ENCODE data around the gene STAT5A. TPM values are rescaled to one million over a fixed set of nuclear protein-coding genes. Genes with fewer than 3 reads are reported as not detected.
"Not testable (repeated sequence)": the region's sequence is repeated elsewhere in the genome, so short reads cannot be mapped to it uniquely, and the experiment has no call there.

STAT5A gene
- total RNA-seq, 1 donor from 2014 or later: 45.5 TPM

DNA sequence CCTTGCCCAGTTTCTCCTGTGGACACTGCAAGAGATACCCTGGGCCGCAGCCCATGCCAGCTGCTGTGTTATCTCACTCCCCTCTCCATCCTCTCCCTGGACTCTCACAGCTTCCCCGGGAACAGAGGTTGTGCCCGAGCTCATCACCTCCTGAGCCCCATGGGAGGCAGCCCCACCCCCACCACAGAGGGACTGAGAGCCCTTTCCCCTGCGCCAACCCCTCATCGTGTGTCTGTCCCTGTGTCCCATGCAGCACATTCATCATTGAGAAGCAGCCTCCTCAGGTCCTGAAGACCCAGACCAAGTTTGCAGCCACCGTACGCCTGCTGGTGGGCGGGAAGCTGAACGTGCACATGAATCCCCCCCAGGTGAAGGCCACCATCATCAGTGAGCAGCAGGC, 12.7 kb downstream of the STAT5A start:
- no peaks in the 10 kb centered on the region for H3K9me3 Mint-ChIP-seq (ENCODE audit: unreplicated experiment)
- H3K4me3 Mint-ChIP-seq (ENCODE audit: unreplicated experiment): no peak overlapping the region
- no peak overlapping the region for H3K27ac Mint-ChIP-seq (ENCODE audit: unreplicated experiment)
- TF ChIP-seq, protein P1, sequence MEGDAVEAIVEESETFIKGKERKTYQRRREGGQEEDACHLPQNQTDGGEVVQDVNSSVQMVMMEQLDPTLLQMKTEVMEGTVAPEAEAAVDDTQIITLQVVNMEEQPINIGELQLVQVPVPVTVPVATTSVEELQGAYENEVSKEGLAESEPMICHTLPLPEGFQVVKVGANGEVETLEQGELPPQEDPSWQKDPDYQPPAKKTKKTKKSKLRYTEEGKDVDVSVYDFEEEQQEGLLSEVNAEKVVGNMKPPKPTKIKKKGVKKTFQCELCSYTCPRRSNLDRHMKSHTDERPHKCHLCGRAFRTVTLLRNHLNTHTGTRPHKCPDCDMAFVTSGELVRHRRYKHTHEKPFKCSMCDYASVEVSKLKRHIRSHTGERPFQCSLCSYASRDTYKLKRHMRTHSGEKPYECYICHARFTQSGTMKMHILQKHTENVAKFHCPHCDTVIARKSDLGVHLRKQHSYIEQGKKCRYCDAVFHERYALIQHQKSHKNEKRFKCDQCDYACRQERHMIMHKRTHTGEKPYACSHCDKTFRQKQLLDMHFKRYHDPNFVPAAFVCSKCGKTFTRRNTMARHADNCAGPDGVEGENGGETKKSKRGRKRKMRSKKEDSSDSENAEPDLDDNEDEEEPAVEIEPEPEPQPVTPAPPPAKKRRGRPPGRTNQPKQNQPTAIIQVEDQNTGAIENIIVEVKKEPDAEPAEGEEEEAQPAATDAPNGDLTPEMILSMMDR (IDR thresholded peaks at IDR 0.05): no peak
- peaks cover 44% of the 10 kb centered on the region for H3K36me3 Mint-ChIP-seq (ENCODE audit: unreplicated experiment)
- H3K4me1 Mint-ChIP-seq (ENCODE audit: unreplicated experiment): no peaks in the 10 kb centered on the region
- no peak for DNase-seq (ENCODE audit: extremely low spot score, unreplicated experiment)
- no peaks in the 10 kb centered on the region for H3K27me3 Mint-ChIP-seq (ENCODE audit: unreplicated experiment)

DNA sequence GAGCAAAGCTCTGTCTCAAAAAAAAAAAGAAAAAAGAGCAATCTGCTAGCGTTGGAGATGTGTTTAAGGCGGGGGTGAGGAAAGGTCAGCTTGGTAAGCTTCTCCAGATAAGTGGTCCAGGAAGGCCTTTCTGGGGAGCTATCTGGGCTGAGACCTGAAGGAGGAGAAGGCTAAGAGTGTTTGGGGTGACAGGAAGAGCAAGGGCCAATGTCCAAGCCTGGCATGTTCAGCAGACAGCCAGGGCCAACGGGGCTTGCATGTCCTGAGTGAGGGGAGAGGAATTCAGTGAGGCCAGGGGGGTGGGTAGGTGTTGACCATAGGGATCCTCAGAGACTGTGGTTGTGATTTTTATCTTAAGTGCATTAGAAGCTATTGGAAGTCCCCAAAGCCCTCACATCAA, 15.4 kb downstream of the STAT5A start:
- no peak for DNase-seq (ENCODE audit: extremely low spot score, unreplicated experiment)

DNA sequence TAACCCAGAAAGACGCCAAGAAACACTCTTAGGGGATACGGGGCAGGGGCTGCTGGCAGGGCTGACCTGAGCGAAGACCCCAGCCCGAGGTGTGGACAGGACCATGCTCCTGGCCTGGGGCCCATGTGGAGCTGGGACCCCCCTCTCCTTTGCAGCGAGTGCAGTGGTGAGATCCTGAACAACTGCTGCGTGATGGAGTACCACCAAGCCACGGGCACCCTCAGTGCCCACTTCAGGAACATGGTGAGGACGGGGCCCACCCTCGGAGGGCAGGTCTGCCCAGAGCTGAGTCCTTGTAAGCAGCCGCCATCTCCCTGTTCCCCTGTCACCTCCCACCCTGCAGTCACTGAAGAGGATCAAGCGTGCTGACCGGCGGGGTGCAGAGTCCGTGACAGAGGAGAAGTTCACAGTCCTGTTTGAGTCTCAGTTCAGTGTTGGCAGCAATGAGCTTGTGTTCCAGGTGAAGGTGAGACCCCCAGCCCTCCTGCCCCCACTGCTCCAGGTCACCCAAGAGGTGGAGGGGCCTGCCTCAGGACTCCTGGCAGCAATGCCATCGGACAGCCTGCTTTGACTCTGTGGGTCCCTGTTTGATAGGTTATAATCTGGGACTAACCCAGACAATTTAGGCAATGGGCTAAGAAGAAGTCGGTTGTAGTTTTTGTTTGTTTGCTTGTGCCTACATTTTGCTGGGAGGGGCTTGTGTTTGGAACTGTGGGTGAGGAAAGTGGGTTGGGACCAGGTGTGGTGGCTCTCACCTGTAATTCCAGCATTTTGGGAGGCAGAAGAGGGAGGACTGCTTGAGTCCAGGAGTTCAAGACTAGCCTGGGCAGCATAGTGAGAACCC, 16.1 kb downstream of the STAT5A start:
- Mint-ChIP-seq H3K4me3 (ENCODE audit: unreplicated experiment) (no peak overlapping the region), H3K36me3 (ENCODE audit: unreplicated experiment) (peaks cover 44% of the 10 kb centered on the region), H3K4me1 (ENCODE audit: unreplicated experiment) (no peaks in the 10 kb centered on the region), H3K9me3 (ENCODE audit: unreplicated experiment) (no peaks in the 10 kb centered on the region), H3K27ac (ENCODE audit: unreplicated experiment) (no peak overlapping the region), H3K27me3 (ENCODE audit: unreplicated experiment) (no peaks in the 10 kb centered on the region)
- TF ChIP-seq, protein P1 (IDR thresholded peaks at IDR 0.05): no peak
- no peak for DNase-seq (ENCODE audit: extremely low spot score, unreplicated experiment)

More for the DNA sequence above, 15.4 kb downstream of the STAT5A start:
- TF ChIP-seq, protein P1 (IDR thresholded peaks at IDR 0.05): no peak
- H3K27ac Mint-ChIP-seq (ENCODE audit: unreplicated experiment): no peak overlapping the region
- no peaks in the 10 kb centered on the region for H3K27me3 Mint-ChIP-seq (ENCODE audit: unreplicated experiment)
- H3K4me3 Mint-ChIP-seq (ENCODE audit: unreplicated experiment): no peak overlapping the region
- peaks cover 45% of the 10 kb centered on the region for H3K36me3 Mint-ChIP-seq (ENCODE audit: unreplicated experiment)
- no peaks in the 10 kb centered on the region for H3K4me1 Mint-ChIP-seq (ENCODE audit: unreplicated experiment)
- no peaks in the 10 kb centered on the region for H3K9me3 Mint-ChIP-seq (ENCODE audit: unreplicated experiment)

DNA sequence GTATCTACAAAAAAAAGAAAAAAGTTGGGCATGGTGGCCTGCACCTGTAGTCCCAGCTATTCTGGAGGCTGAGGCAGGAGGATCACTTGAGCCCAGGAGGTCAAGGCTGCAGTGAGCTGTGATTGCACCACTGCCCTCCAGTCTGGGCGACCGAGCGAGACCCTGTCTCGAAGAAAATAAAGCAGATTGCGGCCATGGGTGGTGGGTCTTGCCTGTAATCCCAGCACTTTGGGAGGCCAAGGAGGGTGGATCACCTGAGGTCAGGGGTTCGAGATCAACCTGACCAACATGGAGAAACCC, 16.7 kb downstream of the STAT5A start:
- H3K4me3 Mint-ChIP-seq (ENCODE audit: unreplicated experiment); DNase-seq (ENCODE audit: extremely low spot score, unreplicated experiment); H3K27ac Mint-ChIP-seq (ENCODE audit: unreplicated experiment); H3K27me3 Mint-ChIP-seq (ENCODE audit: unreplicated experiment); H3K4me1 Mint-ChIP-seq (ENCODE audit: unreplicated experiment); H3K9me3 Mint-ChIP-seq (ENCODE audit: unreplicated experiment): not testable (repeated sequence)
- H3K36me3 Mint-ChIP-seq (ENCODE audit: unreplicated experiment): peaks cover 47% of the 10 kb centered on the region

DNA sequence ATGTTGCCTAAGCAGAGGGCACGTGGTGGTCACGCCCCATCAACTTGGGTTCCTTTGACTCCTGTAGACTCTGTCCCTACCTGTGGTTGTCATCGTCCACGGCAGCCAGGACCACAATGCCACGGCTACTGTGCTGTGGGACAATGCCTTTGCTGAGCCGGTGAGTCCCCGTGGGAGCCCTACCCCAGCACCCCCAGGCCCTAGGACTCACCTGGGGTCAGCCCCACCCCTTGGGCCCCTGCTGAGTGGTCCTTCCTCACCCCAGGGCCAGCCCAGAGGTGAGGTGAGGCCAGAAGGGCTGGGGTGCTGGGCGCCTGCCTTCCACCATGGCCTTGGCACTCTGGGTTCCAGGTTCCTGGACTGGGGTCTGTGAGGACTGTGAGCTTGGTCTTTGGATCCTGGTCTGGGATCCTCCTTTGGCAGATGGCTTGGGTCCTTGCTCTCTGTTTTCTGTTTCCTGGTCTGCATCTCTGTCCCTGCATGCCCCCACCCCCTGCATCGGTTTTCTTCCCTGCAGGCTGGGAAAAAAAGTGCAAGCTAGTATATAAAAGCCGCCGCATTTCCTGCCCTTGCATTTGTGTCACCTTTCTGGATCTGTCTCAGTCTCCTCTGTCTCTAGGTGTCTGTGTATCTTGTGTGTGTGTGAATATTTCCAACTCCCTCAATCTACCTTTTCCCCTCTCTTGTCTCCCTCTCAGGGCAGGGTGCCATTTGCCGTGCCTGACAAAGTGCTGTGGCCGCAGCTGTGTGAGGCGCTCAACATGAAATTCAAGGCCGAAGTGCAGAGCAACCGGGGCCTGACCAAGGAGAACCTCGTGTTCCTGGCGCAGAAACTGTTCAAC, 17.5 kb downstream of the STAT5A start:
- Mint-ChIP-seq H3K4me3 (ENCODE audit: unreplicated experiment) (no peak overlapping the region), H3K27ac (ENCODE audit: unreplicated experiment) (no peak overlapping the region), H3K9me3 (ENCODE audit: unreplicated experiment) (no peaks in the 10 kb centered on the region), H3K36me3 (ENCODE audit: unreplicated experiment) (peaks cover 51% of the 10 kb centered on the region), H3K27me3 (ENCODE audit: unreplicated experiment) (no peaks in the 10 kb centered on the region), H3K4me1 (ENCODE audit: unreplicated experiment) (no peaks in the 10 kb centered on the region)
- DNase-seq (ENCODE audit: extremely low spot score, unreplicated experiment): no peak
- TF ChIP-seq, protein P1 (IDR thresholded peaks at IDR 0.05): no peak
